Measurements from ENCODE around the gene PLPP1. TPM values are rescaled to one million over a fixed set of nuclear protein-coding genes. Genes with fewer than 3 reads are reported as not detected.

PLPP1 gene
- total and polyA plus RNA-seq, 4 donors: 51.9 to 129 (median 60.7) TPM

DNA sequence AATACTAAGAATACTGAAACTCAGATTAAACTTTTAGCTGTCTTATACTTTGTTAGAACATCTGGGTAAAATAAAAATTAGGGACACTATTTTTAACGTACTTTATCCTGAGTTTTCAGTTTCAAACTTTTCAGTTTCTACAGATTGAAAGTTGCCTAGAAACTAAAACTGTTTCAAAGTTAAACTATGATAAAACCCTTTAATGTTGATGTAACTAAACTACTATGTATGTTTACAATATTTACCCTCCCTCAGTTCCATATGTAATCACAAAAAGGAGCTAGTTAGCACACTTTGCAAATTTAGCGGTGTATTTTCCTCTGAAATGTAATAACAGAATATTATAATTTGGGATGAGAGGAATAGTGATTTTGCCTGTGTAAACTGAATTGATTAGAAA is 121.1 kb downstream of the PLPP1 start:
- Histone ChIP-seq H3K36me3 (ENCODE audit: control insufficient read depth in 4 of 4, insufficient read depth in 4 of 4, low read length in 4 of 4) (peaks cover 3 to 33% (median 5%) of the 10 kb centered on the region in 4 donors), H3K4me3 (no peak overlapping the region), H3K4me1 (ENCODE audit: control insufficient read depth in 5 of 5, insufficient read depth in 5 of 5, low read length in 5 of 5) (peaks cover 0 to 7% (median 2%) of the 10 kb centered on the region in 5 donors), H3K9ac (ENCODE audit: insufficient read depth in 1 of 2, low read length in 2 of 2) (no peak overlapping the region), H3K9me3 (ENCODE audit: control insufficient read depth in 4 of 4, insufficient read depth in 3 of 4, low read length in 3 of 4) (no peaks in the 10 kb centered on the region), H3K27me3 (ENCODE audit: control insufficient read depth in 3 of 3, insufficient read depth in 3 of 3, low read length in 2 of 3) (no peaks in the 10 kb centered on the region), H3K27ac (ENCODE audit: low read depth in 1 of 2, low read length in 1 of 2) (no peak overlapping the region)
- no peak for ATAC-seq (ENCODE audit: insufficient read depth, low FRiP score)
- DNase-seq: no peak
- WGBS, 2 donors: 93 to 96% methylated on average over 2 of the region's 2 CpGs
- TF ChIP-seq, protein P1, sequence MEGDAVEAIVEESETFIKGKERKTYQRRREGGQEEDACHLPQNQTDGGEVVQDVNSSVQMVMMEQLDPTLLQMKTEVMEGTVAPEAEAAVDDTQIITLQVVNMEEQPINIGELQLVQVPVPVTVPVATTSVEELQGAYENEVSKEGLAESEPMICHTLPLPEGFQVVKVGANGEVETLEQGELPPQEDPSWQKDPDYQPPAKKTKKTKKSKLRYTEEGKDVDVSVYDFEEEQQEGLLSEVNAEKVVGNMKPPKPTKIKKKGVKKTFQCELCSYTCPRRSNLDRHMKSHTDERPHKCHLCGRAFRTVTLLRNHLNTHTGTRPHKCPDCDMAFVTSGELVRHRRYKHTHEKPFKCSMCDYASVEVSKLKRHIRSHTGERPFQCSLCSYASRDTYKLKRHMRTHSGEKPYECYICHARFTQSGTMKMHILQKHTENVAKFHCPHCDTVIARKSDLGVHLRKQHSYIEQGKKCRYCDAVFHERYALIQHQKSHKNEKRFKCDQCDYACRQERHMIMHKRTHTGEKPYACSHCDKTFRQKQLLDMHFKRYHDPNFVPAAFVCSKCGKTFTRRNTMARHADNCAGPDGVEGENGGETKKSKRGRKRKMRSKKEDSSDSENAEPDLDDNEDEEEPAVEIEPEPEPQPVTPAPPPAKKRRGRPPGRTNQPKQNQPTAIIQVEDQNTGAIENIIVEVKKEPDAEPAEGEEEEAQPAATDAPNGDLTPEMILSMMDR (IDR thresholded peaks at IDR 0.05; ENCODE audit: control extremely low read depth, extremely low read depth): no peak

DNA sequence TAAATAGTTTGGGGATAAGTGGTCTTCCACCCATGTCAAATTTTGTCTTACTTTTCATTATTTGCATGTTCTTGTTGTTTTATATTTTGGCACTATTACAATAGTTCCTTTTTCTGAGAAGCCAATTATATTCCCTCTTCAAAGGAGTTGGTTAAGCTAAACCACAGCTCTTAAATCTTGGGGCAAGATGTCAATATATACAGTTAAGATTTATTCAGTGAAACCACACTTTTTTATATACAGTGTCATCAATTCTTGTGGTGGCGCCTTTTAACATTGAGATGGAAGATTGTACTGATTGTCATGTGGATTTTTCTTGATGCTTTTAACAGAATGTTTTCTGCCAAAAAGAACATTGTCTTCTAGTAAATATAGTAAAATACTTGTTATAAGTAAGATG is 122.9 kb downstream of the PLPP1 start:
- 92% methylated on average over 1 of the region's 1 CpG for WGBS, 2 donors
- Histone ChIP-seq H3K4me1 (ENCODE audit: control insufficient read depth in 5 of 5, insufficient read depth in 5 of 5, low read length in 5 of 5) (peaks cover 0 to 7% (median 2%) of the 10 kb centered on the region in 5 donors), H3K9ac (ENCODE audit: insufficient read depth in 1 of 2, low read length in 2 of 2) (no peak overlapping the region), H3K36me3 (ENCODE audit: control insufficient read depth in 4 of 4, insufficient read depth in 4 of 4, low read length in 4 of 4) (peaks cover 3 to 30% (median 6%) of the 10 kb centered on the region in 4 donors), H3K4me3 (no peak overlapping the region), H3K9me3 (ENCODE audit: control insufficient read depth in 4 of 4, insufficient read depth in 3 of 4, low read length in 3 of 4) (no peaks in the 10 kb centered on the region), H3K27me3 (ENCODE audit: control insufficient read depth in 3 of 3, insufficient read depth in 3 of 3, low read length in 2 of 3) (no peaks in the 10 kb centered on the region), H3K27ac (ENCODE audit: low read depth in 1 of 2, low read length in 1 of 2) (no peak overlapping the region)
- TF ChIP-seq, protein P1 (IDR thresholded peaks at IDR 0.05; ENCODE audit: control extremely low read depth, extremely low read depth): no peak
- DNase-seq (no peak), ATAC-seq (ENCODE audit: insufficient read depth, low FRiP score) (no peak)

DNA sequence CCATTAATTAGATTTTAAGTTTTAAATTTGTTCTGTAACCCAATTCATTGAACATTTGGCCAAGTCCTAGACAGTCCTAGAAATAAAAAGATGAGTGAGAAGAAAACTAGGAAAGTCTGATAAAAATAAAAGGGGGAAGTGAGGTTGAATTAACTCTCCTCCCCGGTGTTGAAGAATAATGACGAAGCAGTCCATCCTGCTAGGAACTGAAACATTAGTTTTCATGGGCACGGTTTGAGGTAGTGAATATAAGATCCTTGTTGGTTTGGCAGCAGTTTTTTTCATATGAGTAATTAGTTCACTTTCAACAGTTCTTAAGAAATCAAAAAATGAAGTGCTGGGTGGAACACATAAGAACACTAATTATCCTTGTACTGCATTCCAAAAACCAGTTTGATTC is 123.9 kb downstream of the PLPP1 start:
- TF ChIP-seq, protein P1 (IDR thresholded peaks at IDR 0.05; ENCODE audit: control extremely low read depth, extremely low read depth): no peak
- Histone ChIP-seq H3K36me3 (ENCODE audit: control insufficient read depth in 4 of 4, insufficient read depth in 4 of 4, low read length in 4 of 4) (peaks cover 7 to 36% (median 10%) of the 10 kb centered on the region in 4 donors), H3K9me3 (ENCODE audit: control insufficient read depth in 4 of 4, insufficient read depth in 3 of 4, low read length in 3 of 4) (no peaks in the 10 kb centered on the region), H3K27ac (ENCODE audit: low read depth in 1 of 2, low read length in 1 of 2) (no peak overlapping the region), H3K4me3 (no peak overlapping the region), H3K9ac (ENCODE audit: insufficient read depth in 1 of 2, low read length in 2 of 2) (no peak overlapping the region), H3K27me3 (ENCODE audit: control insufficient read depth in 3 of 3, insufficient read depth in 3 of 3, low read length in 2 of 3) (no peaks in the 10 kb centered on the region), H3K4me1 (ENCODE audit: control insufficient read depth in 5 of 5, insufficient read depth in 5 of 5, low read length in 5 of 5) (peaks cover 0 to 7% (median 2%) of the 10 kb centered on the region in 5 donors)
- ATAC-seq (ENCODE audit: insufficient read depth, low FRiP score) (no peak), DNase-seq (no peak)
- 52 to 65% methylated on average over 3 of the region's 3 CpGs for WGBS, 2 donors

DNA sequence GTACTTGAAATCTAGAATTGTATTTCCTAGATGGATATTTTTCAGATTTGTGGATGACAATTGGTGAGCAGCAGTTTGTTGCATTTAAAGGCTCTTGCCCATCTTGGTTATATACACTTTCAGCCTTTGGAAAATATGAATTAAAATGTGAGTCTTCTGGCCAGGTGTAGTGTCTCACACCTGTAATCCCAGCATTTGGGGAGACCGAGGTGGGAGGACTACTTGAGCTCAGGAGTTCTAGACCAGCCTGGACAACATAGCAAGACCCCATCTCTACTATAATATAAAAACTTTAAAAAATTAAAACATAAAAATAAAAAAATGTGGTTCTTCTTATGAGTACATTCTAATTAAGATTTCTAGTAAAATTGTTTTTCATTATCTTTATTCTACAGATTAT is 125.0 kb downstream of the PLPP1 start:
- no peak overlapping the region for H3K9ac ChIP-seq (ENCODE audit: insufficient read depth in 1 of 2, low read length in 2 of 2)
- H3K9me3 ChIP-seq (ENCODE audit: control insufficient read depth in 4 of 4, insufficient read depth in 3 of 4, low read length in 3 of 4): no peaks in the 10 kb centered on the region
- 98 to 100% methylated on average over 1 of the region's 1 CpG for WGBS, 2 donors
- peaks cover 9 to 34% (median 11%) of the 10 kb centered on the region in 4 donors for H3K36me3 ChIP-seq (ENCODE audit: control insufficient read depth in 4 of 4, insufficient read depth in 4 of 4, low read length in 4 of 4)
- H3K4me1 ChIP-seq (ENCODE audit: control insufficient read depth in 5 of 5, insufficient read depth in 5 of 5, low read length in 5 of 5): peaks cover 0 to 7% (median 0%) of the 10 kb centered on the region in 5 donors
- DNase-seq (no peak), ATAC-seq (ENCODE audit: insufficient read depth, low FRiP score) (no peak)
- no peak overlapping the region for H3K4me3 ChIP-seq
- H3K27ac ChIP-seq (ENCODE audit: low read depth in 1 of 2, low read length in 1 of 2): no peak overlapping the region
- TF ChIP-seq, protein P1 (IDR thresholded peaks at IDR 0.05; ENCODE audit: control extremely low read depth, extremely low read depth): no peak
- no peaks in the 10 kb centered on the region for H3K27me3 ChIP-seq (ENCODE audit: control insufficient read depth in 3 of 3, insufficient read depth in 3 of 3, low read length in 2 of 3)

All from lung (tissue), 12 donors.